ENCODE measurements around the gene CHST8. TPM values are rescaled to one million over a fixed set of nuclear protein-coding genes. Genes with fewer than 3 reads are reported as not detected.

CHST8 gene
- total RNA-seq, 1 experiment from 2014 or later, result not detected

DNA sequence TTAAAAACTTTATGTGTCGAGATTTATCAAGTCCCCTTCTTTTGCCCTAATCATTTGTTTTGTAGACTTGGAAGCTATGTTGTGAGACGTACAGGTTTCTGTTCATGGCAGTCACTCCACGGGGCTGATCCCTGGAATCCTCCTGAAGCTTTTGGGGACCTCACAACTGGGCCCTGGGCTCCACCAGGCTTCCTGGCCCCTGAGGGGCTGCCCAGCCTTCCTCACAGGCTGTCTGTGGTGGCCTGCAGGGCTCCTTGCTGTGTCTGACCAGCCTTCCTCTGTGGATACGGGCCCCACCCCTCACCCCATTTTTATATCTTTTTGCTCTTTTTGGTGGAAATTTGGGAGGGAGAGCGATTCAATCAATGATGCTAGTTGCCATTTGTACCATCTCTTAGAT lies 38.1 kb downstream of the CHST8 start:
- Mint-ChIP-seq H3K4me3 (ENCODE audit: unreplicated experiment) (no peak overlapping the region), H3K27me3 (ENCODE audit: insufficient read depth, unreplicated experiment) (peaks cover 8% of the 10 kb centered on the region), H3K4me1 (ENCODE audit: low read depth, unreplicated experiment) (no peaks in the 10 kb centered on the region), H3K9me3 (ENCODE audit: unreplicated experiment) (no peaks in the 10 kb centered on the region), H3K27ac (ENCODE audit: unreplicated experiment) (no peak overlapping the region), H3K36me3 (ENCODE audit: insufficient read depth, unreplicated experiment) (no peaks in the 10 kb centered on the region)
- Histone ChIP-seq H3K4me3 (ENCODE audit: low read depth, low read length) (no peak overlapping the region), H3K9me3 (no peaks in the 10 kb centered on the region), H3K4me1 (no peaks in the 10 kb centered on the region), H3K27me3 (replicated peaks; ENCODE audit: control insufficient read depth, insufficient read depth, low read length) (no peaks in the 10 kb centered on the region), H3K36me3 (ENCODE audit: control insufficient read depth, insufficient read depth, low read length) (no peaks in the 10 kb centered on the region)
- TF ChIP-seq, protein P1, sequence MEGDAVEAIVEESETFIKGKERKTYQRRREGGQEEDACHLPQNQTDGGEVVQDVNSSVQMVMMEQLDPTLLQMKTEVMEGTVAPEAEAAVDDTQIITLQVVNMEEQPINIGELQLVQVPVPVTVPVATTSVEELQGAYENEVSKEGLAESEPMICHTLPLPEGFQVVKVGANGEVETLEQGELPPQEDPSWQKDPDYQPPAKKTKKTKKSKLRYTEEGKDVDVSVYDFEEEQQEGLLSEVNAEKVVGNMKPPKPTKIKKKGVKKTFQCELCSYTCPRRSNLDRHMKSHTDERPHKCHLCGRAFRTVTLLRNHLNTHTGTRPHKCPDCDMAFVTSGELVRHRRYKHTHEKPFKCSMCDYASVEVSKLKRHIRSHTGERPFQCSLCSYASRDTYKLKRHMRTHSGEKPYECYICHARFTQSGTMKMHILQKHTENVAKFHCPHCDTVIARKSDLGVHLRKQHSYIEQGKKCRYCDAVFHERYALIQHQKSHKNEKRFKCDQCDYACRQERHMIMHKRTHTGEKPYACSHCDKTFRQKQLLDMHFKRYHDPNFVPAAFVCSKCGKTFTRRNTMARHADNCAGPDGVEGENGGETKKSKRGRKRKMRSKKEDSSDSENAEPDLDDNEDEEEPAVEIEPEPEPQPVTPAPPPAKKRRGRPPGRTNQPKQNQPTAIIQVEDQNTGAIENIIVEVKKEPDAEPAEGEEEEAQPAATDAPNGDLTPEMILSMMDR (IDR thresholded peaks at IDR 0.05; ENCODE audit: insufficient read depth in 1 of 2, low read depth in 1 of 2, low read length in 1 of 2, severe bottlenecking in 1 of 2, unreplicated experiment in 1 of 2), result no peak
- ChIA-PET POLR2A (no interaction called here), CTCF (no interaction called here)
- BruUV-seq (replicated peaks), result no TSS peak
- no peak for DNase-seq
- intact Hi-C loops (cut with micrococcal nuclease; ENCODE audit: unreplicated experiment), result no loop called here

DNA sequence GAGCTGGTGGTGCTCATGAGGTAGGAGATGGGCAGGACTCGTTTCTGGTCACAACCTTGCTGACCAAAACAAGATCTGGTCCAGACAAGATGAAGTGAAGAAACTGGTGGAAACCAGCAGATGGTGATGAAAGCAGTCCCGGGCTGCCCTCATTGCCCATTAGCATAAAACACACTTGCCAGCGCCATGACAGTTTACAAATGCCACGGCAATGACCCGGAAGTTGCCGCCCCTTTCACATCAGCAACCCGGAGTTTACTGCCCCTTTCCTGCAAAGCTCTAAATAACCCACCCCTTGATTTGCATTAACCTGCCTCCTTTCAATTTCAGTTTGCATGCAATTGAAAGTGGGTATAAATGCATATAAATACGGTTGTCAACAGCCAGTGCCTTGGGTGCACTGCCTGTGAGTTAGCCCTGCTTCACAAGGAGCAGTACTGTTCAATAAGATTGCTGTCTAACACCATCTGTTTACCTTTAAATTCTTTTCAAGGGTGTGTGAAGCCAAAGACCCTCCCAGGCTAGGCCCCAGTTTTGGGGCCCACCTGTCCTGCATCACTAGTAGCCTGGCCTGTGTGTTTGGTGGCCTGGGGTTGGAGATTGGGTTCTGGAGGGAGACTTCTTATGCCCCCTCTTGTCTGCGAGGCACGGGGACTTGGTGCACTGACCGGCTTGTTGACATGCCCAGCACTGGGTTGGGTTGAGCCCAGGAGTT lies 38.8 kb downstream of the CHST8 start:
- no peaks in the 10 kb centered on the region for H3K36me3 ChIP-seq (ENCODE audit: control insufficient read depth, insufficient read depth, low read length)
- BruUV-seq (replicated peaks), result no TSS peak
- ChIA-PET POLR2A (no interaction called here), CTCF (no interaction called here)
- no peak for DNase-seq
- Mint-ChIP-seq H3K36me3 (ENCODE audit: insufficient read depth, unreplicated experiment) (no peaks in the 10 kb centered on the region), H3K4me1 (ENCODE audit: low read depth, unreplicated experiment) (no peaks in the 10 kb centered on the region), H3K4me3 (ENCODE audit: unreplicated experiment) (no peak overlapping the region), H3K27me3 (ENCODE audit: insufficient read depth, unreplicated experiment) (peaks cover 9% of the 10 kb centered on the region), H3K27ac (ENCODE audit: unreplicated experiment) (no peak overlapping the region), H3K9me3 (ENCODE audit: unreplicated experiment) (no peaks in the 10 kb centered on the region)
- TF ChIP-seq, protein P1 (IDR thresholded peaks at IDR 0.05; ENCODE audit: insufficient read depth in 1 of 2, low read depth in 1 of 2, low read length in 1 of 2, severe bottlenecking in 1 of 2, unreplicated experiment in 1 of 2), result no peak
- intact Hi-C loops (cut with micrococcal nuclease; ENCODE audit: unreplicated experiment), result no loop called here
- no peak overlapping the region for H3K4me3 ChIP-seq (ENCODE audit: low read depth, low read length)
- H3K4me1 ChIP-seq, result no peaks in the 10 kb centered on the region
- H3K9me3 ChIP-seq, result no peaks in the 10 kb centered on the region
- H3K27me3 ChIP-seq (replicated peaks; ENCODE audit: control insufficient read depth, insufficient read depth, low read length), result no peaks in the 10 kb centered on the region

DNA sequence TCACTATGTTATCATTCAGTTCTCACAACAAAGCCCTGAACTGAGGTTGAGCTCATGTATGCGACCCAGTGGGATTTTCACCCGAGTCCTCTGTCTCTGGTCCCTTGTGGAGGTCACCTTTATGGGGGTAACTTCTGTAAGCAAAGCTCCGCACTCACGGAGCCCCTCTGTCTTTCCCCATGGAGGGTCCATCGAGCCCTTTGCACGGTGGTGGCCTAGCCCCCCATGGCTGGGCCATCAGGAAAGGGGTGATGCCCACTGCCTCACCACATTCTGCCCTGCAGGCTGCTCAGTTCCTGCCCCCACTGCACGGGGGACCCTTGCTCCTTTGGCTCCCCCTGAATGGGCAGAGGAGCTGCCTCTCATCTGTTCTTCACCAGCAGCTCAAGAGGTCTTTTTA lies 39.6 kb downstream of the CHST8 start:
- H3K4me1 Mint-ChIP-seq (ENCODE audit: low read depth, unreplicated experiment), result no peaks in the 10 kb centered on the region
- TF ChIP-seq, protein P1 (IDR thresholded peaks at IDR 0.05; ENCODE audit: insufficient read depth in 1 of 2, low read depth in 1 of 2, low read length in 1 of 2, severe bottlenecking in 1 of 2, unreplicated experiment in 1 of 2), result no peak
- Histone ChIP-seq H3K4me1 (no peaks in the 10 kb centered on the region), H3K4me3 (ENCODE audit: low read depth, low read length) (no peak overlapping the region), H3K27me3 (replicated peaks; ENCODE audit: control insufficient read depth, insufficient read depth, low read length) (no peaks in the 10 kb centered on the region), H3K9me3 (no peaks in the 10 kb centered on the region), H3K36me3 (ENCODE audit: control insufficient read depth, insufficient read depth, low read length) (no peaks in the 10 kb centered on the region)
- H3K36me3 Mint-ChIP-seq (ENCODE audit: insufficient read depth, unreplicated experiment), result no peaks in the 10 kb centered on the region
- H3K27ac Mint-ChIP-seq (ENCODE audit: unreplicated experiment), result no peak overlapping the region
- H3K9me3 Mint-ChIP-seq (ENCODE audit: unreplicated experiment), result no peaks in the 10 kb centered on the region
- intact Hi-C loops (cut with micrococcal nuclease; ENCODE audit: unreplicated experiment), result no loop called here
- peaks cover 8% of the 10 kb centered on the region for H3K27me3 Mint-ChIP-seq (ENCODE audit: insufficient read depth, unreplicated experiment)
- ChIA-PET CTCF (no interaction called here), POLR2A (no interaction called here)
- BruUV-seq (replicated peaks), result no TSS peak
- no peak overlapping the region for H3K4me3 Mint-ChIP-seq (ENCODE audit: unreplicated experiment)
- DNase-seq, result no peak

All from Caco-2 (cell line).